ENCODE measurements around the gene FGF1.

DNA sequence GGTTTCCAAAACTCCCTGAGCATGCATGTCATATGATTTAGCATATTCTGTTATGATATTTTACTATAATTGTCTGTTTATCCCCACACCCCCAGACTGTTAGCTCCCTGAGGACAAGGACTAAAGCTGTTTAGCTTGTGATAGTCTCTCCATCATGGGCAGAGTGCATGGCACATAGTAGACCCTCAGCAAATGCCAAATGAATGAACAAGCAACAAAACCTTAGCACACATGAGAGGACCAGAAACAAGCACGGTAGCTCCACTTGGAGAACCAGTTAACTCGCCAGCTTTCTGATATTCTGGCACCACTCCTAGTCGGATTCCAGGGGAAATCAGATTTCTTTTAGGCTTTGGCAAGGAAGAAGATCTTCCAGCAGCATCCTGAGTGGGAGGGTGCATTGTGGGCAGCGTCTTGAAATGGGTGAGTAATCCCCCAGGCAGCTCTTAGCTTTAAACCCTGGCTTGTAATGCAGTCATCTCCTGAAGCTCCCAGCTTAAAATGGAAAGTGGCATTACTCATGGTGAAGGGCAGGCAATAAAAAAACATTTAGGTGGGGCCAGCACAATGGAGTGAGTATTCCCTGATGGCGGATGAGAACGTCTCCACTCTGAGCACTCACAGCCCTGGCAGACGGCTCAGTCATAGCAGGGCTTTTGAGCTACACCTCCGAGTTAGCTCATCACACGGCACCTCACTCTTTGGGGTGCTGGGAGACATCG is 41.1 kb downstream of the FGF1 start:
- TF ChIP-seq POLR2A (IDR thresholded peaks at IDR 0.05): no peak
- TF ChIP-seq, protein P1, sequence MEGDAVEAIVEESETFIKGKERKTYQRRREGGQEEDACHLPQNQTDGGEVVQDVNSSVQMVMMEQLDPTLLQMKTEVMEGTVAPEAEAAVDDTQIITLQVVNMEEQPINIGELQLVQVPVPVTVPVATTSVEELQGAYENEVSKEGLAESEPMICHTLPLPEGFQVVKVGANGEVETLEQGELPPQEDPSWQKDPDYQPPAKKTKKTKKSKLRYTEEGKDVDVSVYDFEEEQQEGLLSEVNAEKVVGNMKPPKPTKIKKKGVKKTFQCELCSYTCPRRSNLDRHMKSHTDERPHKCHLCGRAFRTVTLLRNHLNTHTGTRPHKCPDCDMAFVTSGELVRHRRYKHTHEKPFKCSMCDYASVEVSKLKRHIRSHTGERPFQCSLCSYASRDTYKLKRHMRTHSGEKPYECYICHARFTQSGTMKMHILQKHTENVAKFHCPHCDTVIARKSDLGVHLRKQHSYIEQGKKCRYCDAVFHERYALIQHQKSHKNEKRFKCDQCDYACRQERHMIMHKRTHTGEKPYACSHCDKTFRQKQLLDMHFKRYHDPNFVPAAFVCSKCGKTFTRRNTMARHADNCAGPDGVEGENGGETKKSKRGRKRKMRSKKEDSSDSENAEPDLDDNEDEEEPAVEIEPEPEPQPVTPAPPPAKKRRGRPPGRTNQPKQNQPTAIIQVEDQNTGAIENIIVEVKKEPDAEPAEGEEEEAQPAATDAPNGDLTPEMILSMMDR (IDR thresholded peaks at IDR 0.05): no peak

All from uterus (tissue), 2 donors.